GM20000 (cell line): ENCODE measurements around the gene PARP15.

Source experiments
- DNase-seq: peaks from one replicate; pipeline ENCODE4 v3.0.0; 2012; ENCODE audit warnings: low spot score
- CTCF ChIP-seq: IDR thresholded peaks from 2 replicates; pipeline ENCODE4 v1.5.1; 2012; ENCODE audit warnings: mild to moderate bottlenecking, control low read depth; ENCODE audit errors: extremely low read depth, missing control alignments

PARP15 gene

GRCh38 chr3:122546151-122546550, 31.3 kb upstream of the PARP15 start:
- no peak for DNase-seq
- no peak for TF ChIP-seq CTCF

GRCh38 chr3:122548076-122548475, 29.4 kb upstream of the PARP15 start:
- no peak for DNase-seq
- no peak for TF ChIP-seq CTCF

- TF ChIP-seq CTCF = no peak
These were observed 28.8 kb upstream of the PARP15 start for GRCh38 chr3:122548619-122549018.

GRCh38 chr3:122553171-122553570, 24.3 kb upstream of the PARP15 start:
- no peak for TF ChIP-seq CTCF
- no peak for DNase-seq

More at GRCh38 chr3:122548619-122549018, 28.8 kb upstream of the PARP15 start:
- DNase-seq = no peak

- no peak for DNase-seq
These were observed 22.0 kb upstream of the PARP15 start for GRCh38 chr3:122555275-122556071.

GRCh38 chr3:122557356-122557755, 20.1 kb upstream of the PARP15 start:
- DNase-seq = no peak
- no peak for TF ChIP-seq CTCF

More at GRCh38 chr3:122555275-122556071, 22.0 kb upstream of the PARP15 start:
- TF ChIP-seq CTCF = no peak

GRCh38 chr3:122558605-122559004, 18.8 kb upstream of the PARP15 start:
- no peak for TF ChIP-seq CTCF
- no peak for DNase-seq
